H1 (cell line): ENCODE results near the gene SPRN. TPM values are rescaled to one million over a fixed set of nuclear protein-coding genes. Genes with fewer than 3 reads are reported as not detected.
"Not testable (repeated sequence)": the region's sequence is repeated elsewhere in the genome, so short reads cannot be mapped to it uniquely, and the experiment has no call there.

Experiments
- CTCF ChIA-PET: fragments of 300-600 bp; sonication (Branson Sonifier 250); formaldehyde crosslinking; loops from one replicate; lab custom pipeline; 2021; ENCODE audit not compliant: partially characterized antibody; lab: Charles Lee
- POLR2A ChIA-PET: fragments of 300-600 bp; sonication (Branson Sonifier 250); formaldehyde crosslinking; loops from one replicate; lab custom pipeline; 2021; ENCODE audit warnings: inconsistent platforms; ENCODE audit not compliant: partially characterized antibody; lab: Charles Lee
- DNase-seq, 2 experiments: peaks; one replicate each; pipeline versions ENCODE4 v3.0.0 to v3.0.0-alpha.2; 2010 to 2022; ENCODE audit warnings: low spot score in 2 of 2, low read depth in 1 of 2, mixed read lengths in 1 of 2
- FAIRE-seq: peaks from 2 replicates; lab custom pipeline; 2011; peaks lifted over from hg19 to GRCh38; lab: Jason Lieb, UNC
- H2AFZ ChIP-seq: 2 replicates; pipeline ENCODE4 v1.8.1; 2012; ENCODE audit warnings: low read length, inconsistent platforms
- H2AK5ac ChIP-seq: 2 replicates; pipeline ENCODE4 v1.6.1; 2013; ENCODE audit warnings: low read depth, low read length
- H2BK120ac ChIP-seq: replicated peaks from 2 replicates; pipeline ENCODE3; 2013; ENCODE audit warnings: low read depth, low read length, inconsistent platforms
- H2BK12ac ChIP-seq: 2 replicates; pipeline ENCODE4 v1.6.1; 2013; ENCODE audit warnings: low read depth, low read length
- H2BK15ac ChIP-seq: 2 replicates; pipeline ENCODE4 v1.6.1; 2013; ENCODE audit warnings: low read length
- H2BK20ac ChIP-seq: 2 replicates; pipeline ENCODE4 v1.6.1; 2013; ENCODE audit warnings: low read length
- H2BK5ac ChIP-seq: 2 replicates; pipeline ENCODE4 v1.6.1; 2013; ENCODE audit warnings: low read depth, low read length
- H3K14ac ChIP-seq: 2 replicates; pipeline ENCODE4 v1.6.1; 2013; ENCODE audit warnings: inconsistent platforms; ENCODE audit not compliant: insufficient read length
- H3K18ac ChIP-seq: 2 replicates; pipeline ENCODE4 v1.6.1; 2013; ENCODE audit warnings: low read length; ENCODE audit errors: extremely low read depth
- H3K23ac ChIP-seq: 2 replicates; pipeline ENCODE4 v1.6.1; 2013; ENCODE audit warnings: inconsistent platforms; ENCODE audit not compliant: insufficient read length
- H3K23me2 ChIP-seq: 2 replicates; pipeline ENCODE4 v1.6.1; 2013; ENCODE audit warnings: low read depth, low read length
- H3K27ac ChIP-seq: 2 replicates; pipeline ENCODE4 v1.6.1; 2011; ENCODE audit warnings: low read depth, low read length, inconsistent platforms
- H3K27me3 ChIP-seq, 4 experiments: replicated peaks in 1 of 4; 1 replicate in 1 of 4; 2 replicates in 3 of 4; pipeline versions ENCODE4 v1.6.1 to v1.8.1; 2011 to 2013; ENCODE audit warnings: low read length in 3 of 4, mild to moderate bottlenecking in 3 of 4, inconsistent platforms in 2 of 4, mixed read lengths in 2 of 4, moderate library complexity in 1 of 4; ENCODE audit not compliant: control insufficient read depth in 3 of 4, insufficient read depth in 3 of 4; ENCODE audit errors: extremely low read depth in 1 of 4
- H3K36me3 ChIP-seq, 4 experiments: 2 replicates each; pipeline versions ENCODE4 v1.6.1 to v1.8.1; 2011 to 2013; ENCODE audit warnings: mild to moderate bottlenecking in 4 of 4, low read length in 3 of 4, moderate library complexity in 2 of 4, control low read depth in 1 of 4, inconsistent platforms in 1 of 4; ENCODE audit not compliant: insufficient read depth in 4 of 4, control insufficient read depth in 2 of 4
- H3K4ac ChIP-seq: replicated peaks from 2 replicates; pipeline ENCODE3; 2013; ENCODE audit warnings: low read length, low read depth, mixed read lengths, inconsistent platforms; ENCODE audit not compliant: insufficient read length
- H3K4me1 ChIP-seq, 4 experiments: replicated peaks in 1 of 4; 1 replicate in 1 of 4; 2 replicates in 3 of 4; pipeline versions ENCODE4 v1.6.1 to v1.8.1; 2011 to 2013; ENCODE audit warnings: low read length in 3 of 4, inconsistent platforms in 2 of 4, mixed read lengths in 1 of 4; ENCODE audit not compliant: insufficient read depth in 4 of 4, control insufficient read depth in 3 of 4
- H3K4me2 ChIP-seq, 2 experiments: 2 replicates each; pipeline versions ENCODE4 v1.6.1 to v1.8.1; 2011 to 2013; ENCODE audit warnings: low read depth in 2 of 2, low read length in 2 of 2, control low read depth in 1 of 2, inconsistent platforms in 1 of 2, mild to moderate bottlenecking in 1 of 2; ENCODE audit not compliant: insufficient read depth in 1 of 2
- H3K4me3 ChIP-seq, 4 experiments: fragments of 200-600, 300-600 bp in 1 of 4; sonication (generic), shearing (Covaris generic), sonication (Bioruptor Twin) in 1 of 4; 2 replicates each; pipeline versions ENCODE4 v1.5.1 to v1.8.1; 2011 to 2016; ENCODE audit warnings: low read length in 4 of 4, low read depth in 3 of 4, control low read depth in 2 of 4, inconsistent platforms in 2 of 4, mild to moderate bottlenecking in 2 of 4, mixed read lengths in 1 of 4, moderate library complexity in 1 of 4; ENCODE audit not compliant: insufficient read depth in 2 of 4; ENCODE audit errors: extremely low read depth in 1 of 4
- H3K56ac ChIP-seq: replicated peaks from 2 replicates; pipeline ENCODE3; 2013; ENCODE audit warnings: low read depth, mild to moderate bottlenecking, mixed read lengths, low read length, inconsistent platforms; ENCODE audit not compliant: insufficient read length
- H3K79me1 ChIP-seq: 2 replicates; pipeline ENCODE4 v1.6.1; 2013; ENCODE audit warnings: low read depth, low read length, control low read depth
- H3K79me2 ChIP-seq, 2 experiments: 2 replicates each; pipeline versions ENCODE4 v1.6.1 to v1.8.1; 2012 to 2013; ENCODE audit warnings: low read length in 2 of 2, mild to moderate bottlenecking in 2 of 2, inconsistent platforms in 1 of 2; ENCODE audit not compliant: insufficient read depth in 2 of 2, control insufficient read depth in 1 of 2
- H3K9ac ChIP-seq, 4 experiments: replicated peaks in 1 of 4; 1 replicate in 1 of 4; 2 replicates in 3 of 4; pipeline versions ENCODE4 v1.6.1 to v1.8.1; 2011 to 2013; ENCODE audit warnings: low read depth in 3 of 4, low read length in 3 of 4, control low read depth in 2 of 4, mild to moderate bottlenecking in 2 of 4, moderate library complexity in 2 of 4, inconsistent platforms in 1 of 4; ENCODE audit errors: extremely low read depth in 1 of 4
- H3K9me3 ChIP-seq, 2 experiments: 2 replicates each; pipeline versions ENCODE4 v1.6.1 to v1.8.1; 2012 to 2013; ENCODE audit warnings: mild to moderate bottlenecking in 2 of 2, moderate library complexity in 2 of 2, control low read depth in 1 of 2, inconsistent platforms in 1 of 2, low read depth in 1 of 2, low read length in 1 of 2, mixed read lengths in 1 of 2; ENCODE audit not compliant: insufficient read depth in 2 of 2
- H4K20me1 ChIP-seq, 2 experiments: replicated peaks in 1 of 2; 2 replicates each; pipeline versions ENCODE3 to v1.8.1; 2011 to 2013; ENCODE audit warnings: inconsistent platforms in 2 of 2, low read length in 2 of 2, mild to moderate bottlenecking in 1 of 2; ENCODE audit not compliant: insufficient read depth in 2 of 2, control insufficient read depth in 1 of 2
- H4K5ac ChIP-seq: 2 replicates; pipeline ENCODE4 v1.6.1; 2013; ENCODE audit warnings: low read length, low read depth, mixed read lengths, inconsistent platforms; ENCODE audit not compliant: insufficient read length
- H4K8ac ChIP-seq: 2 replicates; pipeline ENCODE4 v1.8.0; 2013; ENCODE audit warnings: mild to moderate bottlenecking, moderate library complexity, low read length, inconsistent platforms; ENCODE audit not compliant: insufficient read depth; ENCODE audit errors: extremely low read depth
- H4K91ac ChIP-seq: replicated peaks from 2 replicates; pipeline ENCODE3; 2013; ENCODE audit warnings: low read length, mixed read lengths, inconsistent platforms; ENCODE audit not compliant: insufficient read length
- WGBS, 2 experiments: shearing (Covaris generic) in 1 of 2; methylation state at CpG; one replicate each; pipeline versions ENCODE4 v1.1.6 to v1.1.7; 2013 to 2015; ENCODE audit warnings: low lambda C conversion rate in 2 of 2, mixed read lengths in 2 of 2, inconsistent platforms in 1 of 2, low coverage in 1 of 2, missing lambda C conversion rate in 1 of 2; ENCODE audit not compliant: insufficient replicate concordance in 2 of 2, insufficient coverage in 1 of 2, insufficient read length in 1 of 2; ENCODE audit errors: extremely low coverage in 1 of 2, missing lambda C conversion rate in 1 of 2; 5-methylcytosine and 5-hydroxymethylcytosine counted together
- polyA plus RNA-seq, 7 experiments: library from polyadenylated mRNA; depleted of rRNA in 3 of 7; stranded (reverse) in 5 of 7; unstranded in 2 of 7; fragments of >200 nt in 5 of 7; fragments of 200-250 nt in 2 of 7; gene quantifications; 1 replicate in 5 of 7; 2 replicates in 1 of 7; 4 replicates in 1 of 7; pipeline versions ENCODE4 v1.2.1 to v1.2.3, GENCODE V29; 2011 to 2013; ENCODE audit warnings: missing spikeins in 2 of 7, mixed read lengths in 2 of 7
- total RNA-seq: library from RNA; stranded (reverse); fragmentation: NEBNext Ultra II Directional; extraction: Animal tissue kit (Norgen Biotek cat#: 25700); gene quantifications from 2 replicates; pipeline ENCODE4 v1.2.1, GENCODE V29; 2021

SPRN gene
- total and polyA plus RNA-seq, 2 of the 8 experiments (the other 6 are each of a cell fraction or from before 2014, with no cell fraction given), result 0.23 to 0.24 TPM

DNA sequence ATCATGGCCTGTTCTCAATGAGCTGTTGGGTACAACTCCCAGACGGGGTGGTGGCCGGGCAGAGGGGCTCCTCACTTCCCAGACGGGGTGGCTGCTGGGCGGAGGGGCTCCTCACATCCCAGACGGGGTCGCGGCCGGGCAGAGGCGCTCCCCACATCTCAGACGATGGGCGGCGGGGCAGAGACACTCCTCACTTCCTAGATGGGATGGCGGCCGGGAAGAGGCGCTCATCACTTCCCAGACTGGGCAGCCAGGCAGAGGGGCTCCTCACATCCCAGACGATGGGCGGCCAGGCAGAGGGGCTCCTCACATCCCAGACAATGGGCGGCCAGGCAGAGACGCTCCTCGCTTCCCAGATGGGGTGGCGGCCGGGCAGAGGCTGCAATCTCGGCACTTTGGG is 10.0 kb downstream of the SPRN start:
- H3K4me3 ChIP-seq, H2BK15ac ChIP-seq, H2AFZ ChIP-seq, H4K20me1 ChIP-seq, H2BK5ac ChIP-seq, H3K14ac ChIP-seq, H4K8ac ChIP-seq, POLR2A ChIA-PET, H3K79me1 ChIP-seq, H3K9ac ChIP-seq, DNase-seq, H2BK120ac ChIP-seq, H2BK20ac ChIP-seq, H3K18ac ChIP-seq, H3K4ac ChIP-seq, FAIRE-seq, H3K23me2 ChIP-seq, H3K4me2 ChIP-seq, H3K56ac ChIP-seq, H4K5ac ChIP-seq, H3K27ac ChIP-seq, H2AK5ac ChIP-seq, H3K23ac ChIP-seq, H4K91ac ChIP-seq, CTCF ChIA-PET, H2BK12ac ChIP-seq, H3K4me1 ChIP-seq, H3K27me3 ChIP-seq: not testable (repeated sequence)
- 94% methylated on average over 16 of the region's 23 CpGs; no CpG with 5 or more reads in 1 of the 2 experiments for WGBS, 2 experiments
- Histone ChIP-seq H3K79me2 (peaks cover under 1 to 13% of the 10 kb centered on the region in 2 experiments; a peak in 3 of 4 replicates), H3K9me3 (peaks cover 9 to 12% of the 10 kb centered on the region in 2 experiments; a peak in 3 of 4 replicates), H3K36me3 (peaks cover 0 to 52% (median 15%) of the 10 kb centered on the region in 4 experiments; a peak in 4 of 8 replicates)
